Measurements from ENCODE around the gene RYR3. TPM values are rescaled to one million over a fixed set of nuclear protein-coding genes. Genes with fewer than 3 reads are reported as not detected.

Gene RYR3
- total RNA-seq, 1 donor from 2014 or later = 0.61 TPM

DNA sequence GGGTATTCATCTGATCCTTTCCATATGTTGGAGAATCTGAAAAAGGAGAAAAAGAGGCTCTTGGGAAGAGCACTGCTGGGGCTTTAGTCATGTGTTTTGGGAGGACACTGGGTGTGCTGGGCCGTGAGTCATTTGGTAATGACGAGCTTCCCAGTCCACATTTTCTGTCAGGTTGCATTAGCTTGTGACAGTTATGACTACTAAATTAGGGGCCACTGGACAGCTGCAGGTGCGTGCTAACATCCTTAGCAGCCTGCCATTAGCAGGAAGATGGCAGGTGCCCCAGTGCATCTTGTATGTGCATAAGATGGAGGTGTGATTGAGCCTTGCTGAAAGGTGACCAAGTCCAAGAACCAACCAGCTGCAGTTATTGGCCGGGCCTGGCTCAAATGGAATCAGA is 242.4 kb downstream of the RYR3 start:
- H3K27me3 ChIP-seq = no peaks in the 10 kb centered on the region
- no peaks in the 10 kb centered on the region for H3K36me3 ChIP-seq
- DNase-seq = no peak
- TF ChIP-seq, protein P1, sequence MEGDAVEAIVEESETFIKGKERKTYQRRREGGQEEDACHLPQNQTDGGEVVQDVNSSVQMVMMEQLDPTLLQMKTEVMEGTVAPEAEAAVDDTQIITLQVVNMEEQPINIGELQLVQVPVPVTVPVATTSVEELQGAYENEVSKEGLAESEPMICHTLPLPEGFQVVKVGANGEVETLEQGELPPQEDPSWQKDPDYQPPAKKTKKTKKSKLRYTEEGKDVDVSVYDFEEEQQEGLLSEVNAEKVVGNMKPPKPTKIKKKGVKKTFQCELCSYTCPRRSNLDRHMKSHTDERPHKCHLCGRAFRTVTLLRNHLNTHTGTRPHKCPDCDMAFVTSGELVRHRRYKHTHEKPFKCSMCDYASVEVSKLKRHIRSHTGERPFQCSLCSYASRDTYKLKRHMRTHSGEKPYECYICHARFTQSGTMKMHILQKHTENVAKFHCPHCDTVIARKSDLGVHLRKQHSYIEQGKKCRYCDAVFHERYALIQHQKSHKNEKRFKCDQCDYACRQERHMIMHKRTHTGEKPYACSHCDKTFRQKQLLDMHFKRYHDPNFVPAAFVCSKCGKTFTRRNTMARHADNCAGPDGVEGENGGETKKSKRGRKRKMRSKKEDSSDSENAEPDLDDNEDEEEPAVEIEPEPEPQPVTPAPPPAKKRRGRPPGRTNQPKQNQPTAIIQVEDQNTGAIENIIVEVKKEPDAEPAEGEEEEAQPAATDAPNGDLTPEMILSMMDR (IDR thresholded peaks at IDR 0.05) = no peak
- no peaks in the 10 kb centered on the region for H3K9me3 ChIP-seq
- ATAC-seq = no peak
- H3K4me1 ChIP-seq = no peaks in the 10 kb centered on the region
- intact Hi-C loops (cut with DNase I) = no loop called here
- no peak overlapping the region for H3K27ac ChIP-seq
- no peak overlapping the region for H3K4me3 ChIP-seq

- TF ChIP-seq, protein P1 (IDR thresholded peaks at IDR 0.05) = no peak
- Histone ChIP-seq H3K4me3 (no peak overlapping the region), H3K9me3 (no peaks in the 10 kb centered on the region), H3K36me3 (no peaks in the 10 kb centered on the region), H3K27ac (no peak overlapping the region), H3K4me1 (no peaks in the 10 kb centered on the region), H3K27me3 (no peaks in the 10 kb centered on the region)
- ATAC-seq (no peak), DNase-seq (no peak)
- intact Hi-C loops (cut with DNase I) = no loop called here
Observed at GRCh38 chr15:33559207-33559890, 248.6 kb downstream of the RYR3 start.

GRCh38 chr15:33561407-33561806 is 250.6 kb downstream of the RYR3 start:
- no peak overlapping the region for H3K4me3 ChIP-seq
- no peak overlapping the region for H3K27ac ChIP-seq
- ATAC-seq (no peak), DNase-seq (no peak)
- H3K36me3 ChIP-seq = no peaks in the 10 kb centered on the region
- no peaks in the 10 kb centered on the region for H3K9me3 ChIP-seq
- no peaks in the 10 kb centered on the region for H3K4me1 ChIP-seq
- TF ChIP-seq, protein P1 (IDR thresholded peaks at IDR 0.05) = no peak
- no peaks in the 10 kb centered on the region for H3K27me3 ChIP-seq
- intact Hi-C loops (cut with DNase I) = no loop called here

- no peak overlapping the region for H3K27ac ChIP-seq
- DNase-seq = no peak
- ATAC-seq = no peak
- intact Hi-C loops (cut with DNase I) = no loop called here
- TF ChIP-seq, protein P1 (IDR thresholded peaks at IDR 0.05) = no peak
- no peak overlapping the region for H3K4me3 ChIP-seq
- H3K36me3 ChIP-seq = no peaks in the 10 kb centered on the region
- H3K27me3 ChIP-seq = no peaks in the 10 kb centered on the region
- no peaks in the 10 kb centered on the region for H3K4me1 ChIP-seq
- no peaks in the 10 kb centered on the region for H3K9me3 ChIP-seq
Observed at GRCh38 chr15:33561967-33562366, 251.2 kb downstream of the RYR3 start.

GRCh38 chr15:33565094-33565493 is 254.3 kb downstream of the RYR3 start:
- Histone ChIP-seq H3K27ac (no peak overlapping the region), H3K36me3 (no peaks in the 10 kb centered on the region), H3K9me3 (no peaks in the 10 kb centered on the region), H3K4me3 (no peak overlapping the region), H3K27me3 (no peaks in the 10 kb centered on the region), H3K4me1 (no peaks in the 10 kb centered on the region)
- ATAC-seq = peak; percentile 26
- intact Hi-C loops (cut with DNase I) = no loop called here
- DNase-seq = no peak
- TF ChIP-seq, protein P1 (IDR thresholded peaks at IDR 0.05) = no peak

DNA sequence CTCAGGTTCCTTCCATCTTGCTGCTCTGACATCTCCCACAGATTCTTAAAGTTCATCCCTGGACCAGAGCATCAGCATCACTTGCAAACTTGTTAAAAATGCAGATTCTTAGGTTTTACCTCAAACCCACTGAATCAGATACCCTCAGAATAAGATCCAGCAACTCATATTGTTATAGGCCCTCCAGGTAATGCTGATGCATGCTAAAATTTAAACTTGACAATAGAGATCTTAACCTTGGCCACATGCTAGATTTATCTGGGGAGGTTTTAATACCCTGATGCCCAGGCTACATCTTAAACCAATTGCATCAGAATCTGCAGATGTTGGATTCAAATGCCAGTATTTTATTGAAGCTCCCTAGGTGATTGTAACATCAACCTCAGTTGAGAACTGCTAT is 256.9 kb downstream of the RYR3 start:
- H3K4me1 ChIP-seq = no peaks in the 10 kb centered on the region
- no peak overlapping the region for H3K27ac ChIP-seq
- H3K36me3 ChIP-seq = no peaks in the 10 kb centered on the region
- H3K4me3 ChIP-seq = no peak overlapping the region
- intact Hi-C loops (cut with DNase I) = no loop called here
- H3K27me3 ChIP-seq = no peaks in the 10 kb centered on the region
- no peak for DNase-seq
- ATAC-seq = no peak
- TF ChIP-seq, protein P1 (IDR thresholded peaks at IDR 0.05) = no peak
- H3K9me3 ChIP-seq = no peaks in the 10 kb centered on the region

All from upper lobe of right lung (tissue), 1 donor.